Stomach smooth muscle (tissue), 2 donors: Measurements from ENCODE around the gene NDUFA8.
A peak's percentile ranks its signal among the peaks of the same experiment; 100 is the strongest.

ENCODE experiments used
- H3K27ac ChIP-seq: one replicate; pipeline ENCODE4 v1.7.0; 2013; ENCODE audit warnings: mild to moderate bottlenecking, low read length, inconsistent platforms
- H3K27me3 ChIP-seq, 2 donors: one replicate each; pipeline ENCODE4 v1.7.0; 2013; ENCODE audit warnings: low read length in 2 of 2; ENCODE audit not compliant: insufficient read depth in 2 of 2, control insufficient read depth in 1 of 2
- H3K36me3 ChIP-seq, 2 donors: one replicate each; pipeline ENCODE4 v1.7.0; 2013; ENCODE audit warnings: low read length in 2 of 2; ENCODE audit not compliant: control insufficient read depth in 2 of 2, insufficient read depth in 2 of 2
- H3K4me1 ChIP-seq: one replicate; pipeline ENCODE4 v1.7.0; 2013; ENCODE audit warnings: low read length; ENCODE audit not compliant: control insufficient read depth, insufficient read depth
- H3K4me3 ChIP-seq, 2 donors: one replicate each; pipeline ENCODE4 v1.7.0; 2013; ENCODE audit warnings: low read length in 2 of 2
- H3K9ac ChIP-seq, 2 donors: one replicate each; pipeline ENCODE4 v1.7.0; 2013; ENCODE audit warnings: low read length in 2 of 2, mild to moderate bottlenecking in 1 of 2
- H3K9me3 ChIP-seq, 2 donors: one replicate each; pipeline ENCODE4 v1.7.0; 2013; ENCODE audit warnings: low read length in 2 of 2; ENCODE audit not compliant: control insufficient read depth in 2 of 2
- donor health status: healthy.
- donor health status: Pancreatic carcinoma.

NDUFA8 gene

GRCh38 chr9:122159026-122159924 is at the start of gene NDUFA8, which contains the start of gene MORN5:
TSS of gene NDUFA8 (minus strand) at chr9:122159779. CDS start at chr9:122159677, 102 bp downstream.
TSS of gene MORN5 (plus strand) at chr9:122159908. CDS start at chr9:122159973, 65 bp downstream.
- Histone ChIP-seq H3K4me3 (peak within 1 kb of the TSS; percentile 92 to 97), H3K27ac (peak within 1 kb of the TSS; percentile 84), H3K4me1 (peaks cover 26% of the 10 kb centered on the region), H3K36me3 (no peaks in the 10 kb centered on the region), H3K27me3 (no peaks in the 10 kb centered on the region), H3K9ac (peak within 1 kb of the TSS; percentile 86 to 94), H3K9me3 (no peaks in the 10 kb centered on the region)

GRCh38 chr9:122207096-122207495 is 47.5 kb upstream of the NDUFA8 start:
- Histone ChIP-seq H3K9ac (no peak overlapping the region), H3K4me3 (no peak overlapping the region), H3K9me3 (no peaks in the 10 kb centered on the region), H3K27ac (no peak overlapping the region), H3K4me1 (no peaks in the 10 kb centered on the region), H3K36me3 (peaks cover 0 to 7% of the 10 kb centered on the region in 2 donors), H3K27me3 (peaks cover 5 to 18% of the 10 kb centered on the region in 2 donors)

- Histone ChIP-seq H3K9ac (no peak overlapping the region), H3K4me1 (no peaks in the 10 kb centered on the region), H3K36me3 (peaks cover 0 to 7% of the 10 kb centered on the region in 2 donors), H3K27ac (no peak overlapping the region), H3K9me3 (no peaks in the 10 kb centered on the region), H3K4me3 (no peak overlapping the region), H3K27me3 (peaks cover 3 to 11% of the 10 kb centered on the region in 2 donors)
Observed at GRCh38 chr9:122206118-122207046, 46.8 kb upstream of the NDUFA8 start.

- Histone ChIP-seq H3K27ac (no peak overlapping the region), H3K9ac (no peak overlapping the region), H3K4me3 (no peak overlapping the region), H3K9me3 (no peaks in the 10 kb centered on the region), H3K4me1 (peaks cover 3% of the 10 kb centered on the region), H3K27me3 (peaks cover 0 to 5% of the 10 kb centered on the region in 2 donors), H3K36me3 (peaks cover 0 to 7% of the 10 kb centered on the region in 2 donors)
Observed at GRCh38 chr9:122205176-122205575, 45.6 kb upstream of the NDUFA8 start.

- H3K27me3 ChIP-seq, result peaks cover 0 to 5% of the 10 kb centered on the region in 2 donors
- peaks cover 3% of the 10 kb centered on the region for H3K4me1 ChIP-seq
- H3K4me3 ChIP-seq, result no peak overlapping the region
- no peak overlapping the region for H3K27ac ChIP-seq
- H3K9ac ChIP-seq, result no peak overlapping the region
- peaks cover 0 to 7% of the 10 kb centered on the region in 2 donors for H3K36me3 ChIP-seq
- no peaks in the 10 kb centered on the region for H3K9me3 ChIP-seq
Observed at GRCh38 chr9:122204491-122204890, 44.9 kb upstream of the NDUFA8 start.

GRCh38 chr9:122204055-122204454 is 44.5 kb upstream of the NDUFA8 start:
- Histone ChIP-seq H3K27ac (no peak overlapping the region), H3K9me3 (no peaks in the 10 kb centered on the region), H3K4me1 (peaks cover 3% of the 10 kb centered on the region), H3K27me3 (peaks cover 0 to 4% of the 10 kb centered on the region in 2 donors), H3K4me3 (no peak overlapping the region), H3K9ac (no peak overlapping the region), H3K36me3 (peaks cover 0 to 9% of the 10 kb centered on the region in 2 donors)

- Histone ChIP-seq H3K9ac (no peak overlapping the region), H3K9me3 (no peaks in the 10 kb centered on the region), H3K36me3 (peaks cover 0 to 12% of the 10 kb centered on the region in 2 donors), H3K27ac (no peak overlapping the region), H3K4me3 (no peak overlapping the region), H3K4me1 (peaks cover 3% of the 10 kb centered on the region), H3K27me3 (no peaks in the 10 kb centered on the region)
Observed at GRCh38 chr9:122202111-122202510, 42.5 kb upstream of the NDUFA8 start.

- Histone ChIP-seq H3K4me1 (peaks cover 3% of the 10 kb centered on the region), H3K27me3 (no peaks in the 10 kb centered on the region)
Observed at GRCh38 chr9:122201641-122202040, 42.1 kb upstream of the NDUFA8 start.

GRCh38 chr9:122200960-122201595 is 41.5 kb upstream of the NDUFA8 start:
- no peak overlapping the region for H3K4me3 ChIP-seq

More at GRCh38 chr9:122201641-122202040, 42.1 kb upstream of the NDUFA8 start:
- Histone ChIP-seq H3K9me3 (no peaks in the 10 kb centered on the region), H3K27ac (no peak overlapping the region), H3K4me3 (no peak overlapping the region), H3K9ac (no peak overlapping the region), H3K36me3 (peaks cover 0 to 12% of the 10 kb centered on the region in 2 donors)

GRCh38 chr9:122197882-122198281 is 38.3 kb upstream of the NDUFA8 start:
- Histone ChIP-seq H3K27me3 (no peaks in the 10 kb centered on the region), H3K9me3 (no peaks in the 10 kb centered on the region), H3K4me1 (peaks cover 3% of the 10 kb centered on the region), H3K27ac (no peak overlapping the region), H3K36me3 (peaks cover 0 to 5% of the 10 kb centered on the region in 2 donors), H3K9ac (no peak overlapping the region), H3K4me3 (no peak overlapping the region)

More at GRCh38 chr9:122200960-122201595, 41.5 kb upstream of the NDUFA8 start:
- Histone ChIP-seq H3K36me3 (peaks cover 0 to 10% of the 10 kb centered on the region in 2 donors), H3K9me3 (no peaks in the 10 kb centered on the region), H3K27me3 (no peaks in the 10 kb centered on the region), H3K4me1 (peaks cover 3% of the 10 kb centered on the region), H3K27ac (no peak overlapping the region), H3K9ac (no peak overlapping the region)
